ENCODE results near the gene TM9SF4.

DNA sequence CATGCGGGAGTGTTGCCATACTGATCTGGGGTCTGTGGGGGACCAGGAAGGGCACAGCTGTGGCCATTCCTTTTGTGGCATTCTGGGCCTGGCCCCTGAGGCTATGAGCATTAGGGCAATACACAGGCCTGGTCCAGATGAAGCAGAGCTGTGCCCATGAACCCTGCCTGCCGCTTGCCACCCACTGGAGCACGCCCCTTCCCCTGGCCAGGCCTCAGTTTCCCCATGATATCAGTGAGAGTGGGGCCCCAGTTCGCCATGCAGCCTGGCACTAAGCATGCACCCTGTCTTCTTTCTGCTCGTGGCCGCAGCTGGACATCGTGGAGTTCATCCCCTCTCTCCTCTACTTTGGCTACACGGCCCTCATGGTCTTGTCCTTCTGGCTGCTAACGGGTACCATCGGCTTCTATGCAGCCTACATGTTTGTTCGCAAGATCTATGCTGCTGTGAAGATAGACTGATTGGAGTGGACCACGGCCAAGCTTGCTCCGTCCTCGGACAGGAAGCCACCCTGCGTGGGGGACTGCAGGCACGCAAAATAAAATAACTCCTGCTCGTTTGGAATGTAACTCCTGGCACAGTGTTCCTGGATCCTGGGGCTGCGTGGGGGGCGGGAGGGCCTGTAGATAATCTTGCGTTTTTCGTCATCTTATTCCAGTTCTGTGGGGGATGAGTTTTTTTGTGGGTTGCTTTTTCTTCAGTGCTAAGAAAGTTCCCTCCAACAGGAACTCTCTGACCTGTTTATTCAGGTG, 55.6 kb downstream of the TM9SF4 start:
- TF ChIP-seq, protein P1, sequence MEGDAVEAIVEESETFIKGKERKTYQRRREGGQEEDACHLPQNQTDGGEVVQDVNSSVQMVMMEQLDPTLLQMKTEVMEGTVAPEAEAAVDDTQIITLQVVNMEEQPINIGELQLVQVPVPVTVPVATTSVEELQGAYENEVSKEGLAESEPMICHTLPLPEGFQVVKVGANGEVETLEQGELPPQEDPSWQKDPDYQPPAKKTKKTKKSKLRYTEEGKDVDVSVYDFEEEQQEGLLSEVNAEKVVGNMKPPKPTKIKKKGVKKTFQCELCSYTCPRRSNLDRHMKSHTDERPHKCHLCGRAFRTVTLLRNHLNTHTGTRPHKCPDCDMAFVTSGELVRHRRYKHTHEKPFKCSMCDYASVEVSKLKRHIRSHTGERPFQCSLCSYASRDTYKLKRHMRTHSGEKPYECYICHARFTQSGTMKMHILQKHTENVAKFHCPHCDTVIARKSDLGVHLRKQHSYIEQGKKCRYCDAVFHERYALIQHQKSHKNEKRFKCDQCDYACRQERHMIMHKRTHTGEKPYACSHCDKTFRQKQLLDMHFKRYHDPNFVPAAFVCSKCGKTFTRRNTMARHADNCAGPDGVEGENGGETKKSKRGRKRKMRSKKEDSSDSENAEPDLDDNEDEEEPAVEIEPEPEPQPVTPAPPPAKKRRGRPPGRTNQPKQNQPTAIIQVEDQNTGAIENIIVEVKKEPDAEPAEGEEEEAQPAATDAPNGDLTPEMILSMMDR (IDR thresholded peaks at IDR 0.05): no peak
- no peak for TF ChIP-seq POLR2A (IDR thresholded peaks at IDR 0.05)

Measured in uterus (tissue), 2 donors.